Measurements from ENCODE around the gene C5. TPM values are rescaled to one million over a fixed set of nuclear protein-coding genes. Genes with fewer than 3 reads are reported as not detected.

Gene C5
- total RNA-seq, 1 donor: 3.9 TPM

- TF ChIP-seq CTCF (IDR thresholded peaks at IDR 0.05; ENCODE audit: insufficient read depth, low read depth, low read length): no peak
- DNase-seq (ENCODE audit: low read depth): no peak
These were observed 66.7 kb downstream of the C5 start for GRCh38 chr9:120983259-120983837.

GRCh38 chr9:120982836-120983235, 67.2 kb downstream of the C5 start:
- DNase-seq (ENCODE audit: low read depth): peak; percentile 62
- TF ChIP-seq CTCF (IDR thresholded peaks at IDR 0.05; ENCODE audit: insufficient read depth, low read depth, low read length): no peak
- no peak overlapping the region for H3K4me3 ChIP-seq (ENCODE audit: low read depth, low read length)

More at GRCh38 chr9:120983259-120983837, 66.7 kb downstream of the C5 start:
- H3K4me3 ChIP-seq (ENCODE audit: low read depth, low read length): no peak overlapping the region

- no peak for DNase-seq (ENCODE audit: low read depth)
- no peak for TF ChIP-seq CTCF (IDR thresholded peaks at IDR 0.05; ENCODE audit: insufficient read depth, low read depth, low read length)
- no peak overlapping the region for H3K4me3 ChIP-seq (ENCODE audit: low read depth, low read length)
These were observed 69.1 kb downstream of the C5 start for GRCh38 chr9:120980951-120981350.

GRCh38 chr9:120979797-120980196, 70.3 kb downstream of the C5 start:
- no peak overlapping the region for H3K4me3 ChIP-seq (ENCODE audit: low read depth, low read length)
- no peak for TF ChIP-seq CTCF (IDR thresholded peaks at IDR 0.05; ENCODE audit: insufficient read depth, low read depth, low read length)
- no peak for DNase-seq (ENCODE audit: low read depth)

- DNase-seq (ENCODE audit: low read depth): no peak
- TF ChIP-seq CTCF (IDR thresholded peaks at IDR 0.05; ENCODE audit: insufficient read depth, low read depth, low read length): no peak
- H3K4me3 ChIP-seq (ENCODE audit: low read depth, low read length): no peak overlapping the region
These were observed 71.1 kb downstream of the C5 start for GRCh38 chr9:120978987-120979386.

GRCh38 chr9:120977321-120977720, 72.8 kb downstream of the C5 start:
- H3K4me3 ChIP-seq (ENCODE audit: low read depth, low read length): no peak overlapping the region
- TF ChIP-seq CTCF (IDR thresholded peaks at IDR 0.05; ENCODE audit: insufficient read depth, low read depth, low read length): no peak
- DNase-seq (ENCODE audit: low read depth): no peak

GRCh38 chr9:120974921-120975320, 75.2 kb downstream of the C5 start:
- no peak overlapping the region for H3K4me3 ChIP-seq (ENCODE audit: low read depth, low read length)
- TF ChIP-seq CTCF (IDR thresholded peaks at IDR 0.05; ENCODE audit: insufficient read depth, low read depth, low read length): no peak
- no peak for DNase-seq (ENCODE audit: low read depth)
